ENCODE results near the gene IL6R. TPM values are rescaled to one million over a fixed set of nuclear protein-coding genes. Genes with fewer than 3 reads are reported as not detected.

IL6R gene
- total RNA-seq, 3 donors from 2014 or later = 31.8 to 43.9 (median 42.5) TPM

DNA sequence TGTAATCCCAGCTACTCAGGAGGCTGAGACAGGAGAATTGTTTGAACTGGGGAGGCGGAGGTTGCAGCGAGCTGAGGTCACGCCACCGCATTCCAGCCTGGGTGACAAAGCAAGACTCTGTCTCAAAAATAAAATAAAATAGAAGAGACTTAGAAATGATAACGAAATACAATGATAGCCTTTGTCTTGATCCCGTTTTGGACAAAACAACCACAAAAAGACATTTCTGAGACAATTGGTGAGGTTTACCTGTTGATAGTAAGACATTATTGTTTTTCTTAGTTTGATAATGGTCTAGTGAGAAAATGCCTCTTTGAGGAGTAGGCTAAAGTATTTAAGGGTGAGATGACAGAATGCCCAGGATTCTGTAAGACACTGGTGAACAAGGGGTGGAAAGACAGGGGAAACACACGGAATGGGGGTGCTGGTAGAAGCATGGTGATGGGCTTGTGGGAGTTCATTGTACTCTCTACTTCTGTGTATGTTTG, 109.0 kb downstream of the IL6R start:
- ATAC-seq (no peak), DNase-seq (no peak)
- no peak overlapping the region for H3K4me3 ChIP-seq
- H3K36me3 ChIP-seq (ENCODE audit: low read depth) = no peaks in the 10 kb centered on the region
- intact Hi-C loops (cut with DNase I, micrococcal nuclease) = no loop called here
- no peaks in the 10 kb centered on the region for H3K9me3 ChIP-seq
- TF ChIP-seq, protein P1, sequence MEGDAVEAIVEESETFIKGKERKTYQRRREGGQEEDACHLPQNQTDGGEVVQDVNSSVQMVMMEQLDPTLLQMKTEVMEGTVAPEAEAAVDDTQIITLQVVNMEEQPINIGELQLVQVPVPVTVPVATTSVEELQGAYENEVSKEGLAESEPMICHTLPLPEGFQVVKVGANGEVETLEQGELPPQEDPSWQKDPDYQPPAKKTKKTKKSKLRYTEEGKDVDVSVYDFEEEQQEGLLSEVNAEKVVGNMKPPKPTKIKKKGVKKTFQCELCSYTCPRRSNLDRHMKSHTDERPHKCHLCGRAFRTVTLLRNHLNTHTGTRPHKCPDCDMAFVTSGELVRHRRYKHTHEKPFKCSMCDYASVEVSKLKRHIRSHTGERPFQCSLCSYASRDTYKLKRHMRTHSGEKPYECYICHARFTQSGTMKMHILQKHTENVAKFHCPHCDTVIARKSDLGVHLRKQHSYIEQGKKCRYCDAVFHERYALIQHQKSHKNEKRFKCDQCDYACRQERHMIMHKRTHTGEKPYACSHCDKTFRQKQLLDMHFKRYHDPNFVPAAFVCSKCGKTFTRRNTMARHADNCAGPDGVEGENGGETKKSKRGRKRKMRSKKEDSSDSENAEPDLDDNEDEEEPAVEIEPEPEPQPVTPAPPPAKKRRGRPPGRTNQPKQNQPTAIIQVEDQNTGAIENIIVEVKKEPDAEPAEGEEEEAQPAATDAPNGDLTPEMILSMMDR (IDR thresholded peaks at IDR 0.05) = no peak
- H3K4me1 ChIP-seq (ENCODE audit: low read depth) = no peaks in the 10 kb centered on the region

DNA sequence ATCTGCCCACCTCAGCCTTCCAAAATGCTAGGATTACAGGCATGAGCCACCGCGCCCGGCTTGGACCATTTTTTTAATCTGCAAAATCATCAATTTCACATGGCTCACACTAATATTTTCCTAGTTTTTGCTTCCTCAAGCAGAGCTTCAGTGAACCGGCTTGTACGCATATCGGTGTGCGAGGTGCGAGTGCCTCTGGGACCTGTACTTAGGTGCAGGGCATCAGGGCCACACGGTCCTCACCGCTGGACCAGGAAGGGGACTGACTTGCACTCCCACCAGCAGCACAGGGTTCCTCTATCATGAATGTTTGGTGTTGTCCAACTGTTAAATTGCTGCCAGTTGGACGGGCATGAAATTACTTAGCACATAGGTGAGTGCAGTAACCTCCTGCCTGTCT, 112.5 kb downstream of the IL6R start:
- H3K9me3 ChIP-seq = no peaks in the 10 kb centered on the region
- TF ChIP-seq, protein P1 (IDR thresholded peaks at IDR 0.05) = no peak
- no peaks in the 10 kb centered on the region for H3K36me3 ChIP-seq (ENCODE audit: low read depth)
- ATAC-seq = no peak
- intact Hi-C loops (cut with DNase I, micrococcal nuclease) = no loop called here
- H3K4me3 ChIP-seq = no peak overlapping the region
- no peaks in the 10 kb centered on the region for H3K4me1 ChIP-seq (ENCODE audit: low read depth)
- DNase-seq = no peak

Other genes with a start within 250 kb of the IL6R start
- gene TPM3, start 213.2 kb upstream of the IL6R start, total RNA-seq = 100 to 1,000 TPM; 260 to 585 (median 412) TPM
- gene CFAP141, start 199.0 kb upstream of the IL6R start, total RNA-seq = not detected
- 100 to 1,000 TPM in 1 of 3 donors, 10 to 100 TPM in 2; 92.7 to 119 (median 99.3) TPM for gene UBAP2L, start 184.4 kb upstream of the IL6R start, total RNA-seq
- 10 to 100 TPM; 60.8 to 66.3 (median 64.5) TPM for gene HAX1, start 132.7 kb upstream of the IL6R start, total RNA-seq
- gene AQP10, start 84.2 kb upstream of the IL6R start, total RNA-seq = not detected
- gene ATP8B2, start 79.8 kb upstream of the IL6R start, total RNA-seq = 10 to 100 TPM in 2 of 3 donors, 1 to 10 TPM in 1; 3.8 to 36.1 (median 16.1) TPM
- 1 to 10 TPM in 1 of 3 donors, under 1 TPM in 2; 0.65 to 2.0 (median 0.72) TPM for gene TDRD10, start 96.9 kb downstream of the IL6R start, total RNA-seq
- 1 to 10 TPM; 3.6 to 7.7 (median 6.0) TPM for gene SHE, start 97.1 kb downstream of the IL6R start, total RNA-seq
- 10 to 100 TPM; 52.8 to 81.7 (median 81.0) TPM for gene UBE2Q1, start 153.3 kb downstream of the IL6R start, total RNA-seq
- gene CHRNB2, start 162.4 kb downstream of the IL6R start, total RNA-seq = under 1 TPM; 0.17 to 0.92 (median 0.24) TPM
- gene ADAR, start 202.8 kb downstream of the IL6R start, total RNA-seq = 100 to 1,000 TPM; 127 to 149 (median 137) TPM